Endothelial cell of coronary artery (primary cell): ENCODE data around the gene KIAA1328. TPM values are rescaled to one million over a fixed set of nuclear protein-coding genes. Genes with fewer than 3 reads are reported as not detected.

Source experiments
- total RNA-seq: library from RNA; depleted of rRNA; stranded (reverse); fragments of >200 nt; gene quantifications from 2 replicates; pipeline ENCODE4 v1.2.3, GENCODE V29; 2014

The KIAA1328 gene
- total RNA-seq, result 4.0 and 4.3 TPM in 2 replicates

GRCh38 chr18:36828630-36829361, at the start of gene KIAA1328, which contains the start of gene TPGS2:
Gene KIAA1328, plus strand, starts transcription at chr18:36829127. Its CDS starts 12 bp downstream, at chr18:36829139.
Gene TPGS2, minus strand, starts transcription at chr18:36829002. Its CDS starts 235 bp downstream, at chr18:36828767.

Other genes with a start within 250 kb of the KIAA1328 start
- gene TPGS2, start 125 bp upstream of the KIAA1328 start, total RNA-seq, result 110 and 111 TPM in 2 replicates